Vagina (tissue), 2 donors: ENCODE measurements around the gene ZFTA. TPM values are rescaled to one million over a fixed set of nuclear protein-coding genes. Genes with fewer than 3 reads are reported as not detected.
A peak's percentile ranks its signal among the peaks of the same experiment; 100 is the strongest.

ENCODE experiments used
- DNase-seq, 2 donors: peaks; one replicate each; pipeline ENCODE4 v3.0.0-alpha.2; 2017; ENCODE audit errors: extremely low spot score in 2 of 2
- H3K27ac ChIP-seq: fragments of 200-600 bp; sonication (generic); one replicate; pipeline ENCODE4 v1.5.1; 2019
- H3K27me3 ChIP-seq: fragments of 200-600 bp; sonication (generic); one replicate; pipeline ENCODE4 v1.5.1; 2019
- H3K36me3 ChIP-seq, 2 donors: fragments of 200-600 bp; sonication (generic); one replicate each; pipeline ENCODE4 v1.5.1; 2017 to 2019
- H3K4me1 ChIP-seq: fragments of 200-600 bp; sonication (generic); one replicate; pipeline ENCODE4 v1.5.1; 2019
- H3K4me3 ChIP-seq, 2 donors: fragments of 200-600 bp; sonication (generic); 1 replicate in 1 of 2; 2 replicates in 1 of 2; pipeline ENCODE4 v1.5.1; 2016 to 2019
- H3K9me3 ChIP-seq: fragments of 200-600 bp; sonication (generic); one replicate; pipeline ENCODE4 v1.5.1; 2019
- CTCF ChIP-seq, 3 experiments: fragments of 450-650 bp in 2 of 3; fragments of 200-600 bp in 1 of 3; sonication (generic) in 1 of 3; IDR thresholded peaks; one replicate each; pipeline ENCODE4 v1.5.1; 2017 to 2019; ENCODE audit warnings: antibody characterized with exemption in 3 of 3, mild to moderate bottlenecking in 2 of 3, moderate library complexity in 2 of 3
- POLR2A ChIP-seq, 2 donors: fragments of 450-650 bp; IDR thresholded peaks; one replicate each; pipeline ENCODE4 v1.6.1; 2017; ENCODE audit warnings: antibody characterized with exemption in 2 of 2, mild to moderate bottlenecking in 2 of 2, moderate library complexity in 2 of 2
- POLR2AphosphoS5 ChIP-seq, 2 donors: sonication (generic); formaldehyde crosslinking; IDR thresholded peaks; one replicate each; pipeline ENCODE4 v1.9.0; 2017; ENCODE audit warnings: antibody characterized with exemption in 2 of 2, mild to moderate bottlenecking in 2 of 2, low read depth in 1 of 2; ENCODE audit not compliant: insufficient read depth in 1 of 2
- intact Hi-C: fragments of 100-400 bp; cut with DNase I; formaldehyde crosslinking; loops from one replicate; pipeline ENCODE4 v1.15.1; 2023
- total RNA-seq: library from RNA; depleted of rRNA; stranded (reverse); fragments of >200 nt; gene quantifications from one replicate; pipeline ENCODE4 v1.2.3, GENCODE V29; 2016

Gene ZFTA
- total RNA-seq, 1 donor from 2014 or later = 13.0 TPM

GRCh38 chr11:63761931-63762653 is 6.5 kb downstream of the ZFTA start:
- TF ChIP-seq CTCF (IDR thresholded peaks at IDR 0.05) (no peak), POLR2AphosphoS5 (IDR thresholded peaks at IDR 0.05; ENCODE audit: insufficient read depth in 1 of 2, low read depth in 1 of 2) (no peak), POLR2A (IDR thresholded peaks at IDR 0.05) (no peak)
- Histone ChIP-seq H3K27me3 (no peaks in the 10 kb centered on the region), H3K4me1 (peaks cover 40% of the 10 kb centered on the region), H3K36me3 (peaks cover 0 to 11% of the 10 kb centered on the region in 2 donors), H3K4me3 (peak overlapping the region; percentile 45 to 49), H3K9me3 (no peaks in the 10 kb centered on the region), H3K27ac (peak overlapping the region; percentile 75)
- no peak for DNase-seq
- intact Hi-C loops = loop anchor here (10.0 kb wide), 1 partner anchor 183 kb away; no protein-coding TSS in a partner anchor

GRCh38 chr11:63761188-63761587 is 7.4 kb downstream of the ZFTA start:
- TF ChIP-seq POLR2A (IDR thresholded peaks at IDR 0.05) (no peak), CTCF (IDR thresholded peaks at IDR 0.05) (no peak), POLR2AphosphoS5 (IDR thresholded peaks at IDR 0.05; ENCODE audit: insufficient read depth in 1 of 2, low read depth in 1 of 2) (no peak)
- Histone ChIP-seq H3K4me1 (peaks cover 31% of the 10 kb centered on the region), H3K27ac (no peak overlapping the region), H3K4me3 (no peak overlapping the region), H3K36me3 (peaks cover 0 to 13% of the 10 kb centered on the region in 2 donors), H3K9me3 (no peaks in the 10 kb centered on the region), H3K27me3 (no peaks in the 10 kb centered on the region)
- intact Hi-C loops = loop anchor here (10.0 kb wide), 1 partner anchor 184 kb away; no protein-coding TSS in a partner anchor
- no peak for DNase-seq

- intact Hi-C loops = loop anchor here (10.0 kb wide), 1 partner anchor 184 kb away; no protein-coding TSS in a partner anchor
- no peak for TF ChIP-seq CTCF (IDR thresholded peaks at IDR 0.05)
- TF ChIP-seq POLR2A (IDR thresholded peaks at IDR 0.05) = no peak
- TF ChIP-seq POLR2AphosphoS5 (IDR thresholded peaks at IDR 0.05; ENCODE audit: insufficient read depth in 1 of 2, low read depth in 1 of 2) = no peak
- Histone ChIP-seq H3K9me3 (no peaks in the 10 kb centered on the region), H3K27me3 (no peaks in the 10 kb centered on the region), H3K4me3 (no peak overlapping the region), H3K4me1 (peaks cover 25% of the 10 kb centered on the region), H3K36me3 (peaks cover 0 to 16% of the 10 kb centered on the region in 2 donors), H3K27ac (no peak overlapping the region)
- no peak for DNase-seq
These were observed 8.0 kb downstream of the ZFTA start for GRCh38 chr11:63760487-63761079.

GRCh38 chr11:63756919-63757761 is 11.4 kb downstream of the ZFTA start:
- Histone ChIP-seq H3K27ac (no peak overlapping the region), H3K4me1 (peaks cover 6% of the 10 kb centered on the region), H3K27me3 (no peaks in the 10 kb centered on the region), H3K36me3 (peaks cover 0 to 16% of the 10 kb centered on the region in 2 donors), H3K9me3 (no peaks in the 10 kb centered on the region), H3K4me3 (no peak overlapping the region)
- intact Hi-C loops = no loop called here
- no peak for TF ChIP-seq CTCF (IDR thresholded peaks at IDR 0.05)
- TF ChIP-seq POLR2AphosphoS5 (IDR thresholded peaks at IDR 0.05; ENCODE audit: insufficient read depth in 1 of 2, low read depth in 1 of 2) = no peak
- no peak for TF ChIP-seq POLR2A (IDR thresholded peaks at IDR 0.05)
- DNase-seq = no peak
